A549 treated with RU486 at 1 μM for 4 hours (cell line): ENCODE results near the gene AKAIN1. TPM values are rescaled to one million over a fixed set of nuclear protein-coding genes. Genes with fewer than 3 reads are reported as not detected.

ENCODE experiments used
- total RNA-seq: library from RNA; stranded (reverse); fragments of 200-300 nt; extraction: Qiagen RNA extraction; gene quantifications from 5 replicates; pipeline ENCODE4 v1.2.3, GENCODE V29; 2022; ENCODE audit warnings: low read depth

The AKAIN1 gene
- not detected in 5 replicates for total RNA-seq

GRCh38 chr18:5197032-5197434 is at the start of gene AKAIN1:
Gene AKAIN1 (minus strand): TSS chr18:5197257. CDS start chr18:5197053, 204 bp downstream.

Other genes with a start within 250 kb of the AKAIN1 start
- gene ZBTB14, start 98.5 kb upstream of the AKAIN1 start, total RNA-seq = 6.1 to 8.1 TPM (median 7.0 TPM) in 5 replicates